ENCODE data around the gene TRABD.

TRABD gene

GRCh38 chr22:50173983-50174355 lies 11.7 kb upstream of the TRABD start:
- no peak for DNase-seq (ENCODE audit: low spot score)

GRCh38 chr22:50174382-50175190 lies 11.1 kb upstream of the TRABD start:
- DNase-seq (ENCODE audit: low spot score): no peak

- no peak for DNase-seq (ENCODE audit: low spot score)
Observed at GRCh38 chr22:50175191-50175461, 10.6 kb upstream of the TRABD start.

- DNase-seq (ENCODE audit: low spot score): no peak
Observed at GRCh38 chr22:50175921-50176849, 9.5 kb upstream of the TRABD start.

- no peak for DNase-seq (ENCODE audit: low spot score)
Observed at GRCh38 chr22:50176850-50177536, 8.7 kb upstream of the TRABD start.

- DNase-seq (ENCODE audit: low spot score): no peak
Observed at GRCh38 chr22:50177537-50178470, 7.9 kb upstream of the TRABD start.

GRCh38 chr22:50178471-50178864 lies 7.2 kb upstream of the TRABD start:
- no peak for DNase-seq (ENCODE audit: low spot score)

- no peak for DNase-seq (ENCODE audit: low spot score)
Observed at GRCh38 chr22:50178871-50179869, 6.5 kb upstream of the TRABD start.

GRCh38 chr22:50179937-50180726 lies 5.6 kb upstream of the TRABD start:
- DNase-seq (ENCODE audit: low spot score): no peak

- DNase-seq (ENCODE audit: low spot score): no peak
Observed at GRCh38 chr22:50180727-50181521, 4.8 kb upstream of the TRABD start.

- DNase-seq (ENCODE audit: low spot score): no peak
Observed at GRCh38 chr22:50182176-50183081, 3.3 kb upstream of the TRABD start.

GRCh38 chr22:50183141-50183971 lies 2.4 kb upstream of the TRABD start:
- DNase-seq (ENCODE audit: low spot score): no peak

- DNase-seq (ENCODE audit: low spot score): no peak
Observed at GRCh38 chr22:50184004-50184901, 1.5 kb upstream of the TRABD start.

GRCh38 chr22:50184902-50185374 lies 775 bp upstream of the TRABD start:
- no peak for DNase-seq (ENCODE audit: low spot score)

- DNase-seq (ENCODE audit: low spot score): no peak
Observed at GRCh38 chr22:50186181-50186714, 535 bp downstream of the TRABD start.
